ENCODE results near the gene CELA3B.

GRCh38 chr1:21927533-21928237, 49.1 kb upstream of the CELA3B start:
- TF ChIP-seq ZNF629 (CRISPR knock-in tag; conservative IDR thresholded peaks at IDR 0.05) = no peak
- TF ChIP-seq CTCF (CRISPR knock-in tag; IDR thresholded peaks at IDR 0.05) = no peak
- no peak for TF ChIP-seq ARID3A (IDR thresholded peaks at IDR 0.05; ENCODE audit: low read depth, low read length)
- TF ChIP-seq ZNF280D (CRISPR knock-in tag; IDR thresholded peaks at IDR 0.05) = no peak
- peak; percentile 56; the same call in 1 of the 2 replicates for TF ChIP-seq PRDM15 (CRISPR knock-in tag; IDR thresholded peaks at IDR 0.05)
- TF ChIP-seq ZNF644 (CRISPR knock-in tag; IDR thresholded peaks at IDR 0.05; ENCODE audit: low read depth) = no peak
- no peak for TF ChIP-seq EZH2 (conservative IDR thresholded peaks at IDR 0.05; ENCODE audit: low read depth, low read length)
- TF ChIP-seq ZNF317 (CRISPR knock-in tag; IDR thresholded peaks at IDR 0.05) = no peak
- no peak for TF ChIP-seq SRSF9 (IDR thresholded peaks at IDR 0.05; ENCODE audit: borderline replicate concordance, insufficient read depth, low read depth, low read length, poor library complexity, severe bottlenecking)
- no peak for TF ChIP-seq CHD2 (IDR thresholded peaks at IDR 0.05; ENCODE audit: low read depth, low read length)
- TF ChIP-seq NFYB (CRISPR knock-in tag; IDR thresholded peaks at IDR 0.05) = no peak
- peak; percentile 24; the same call in 1 of the 2 replicates for TF ChIP-seq HDAC2 (CRISPR knock-in tag; IDR thresholded peaks at IDR 0.05)
- no peak for TF ChIP-seq ZBTB2 (CRISPR knock-in tag; IDR thresholded peaks at IDR 0.05; ENCODE audit: low read depth)
- TF ChIP-seq JUN (CRISPR knock-in tag; IDR thresholded peaks at IDR 0.05) = no peak

Data from HepG2 (cell line).